Measurements from ENCODE around the gene EIF1AY. TPM values are rescaled to one million over a fixed set of nuclear protein-coding genes. Genes with fewer than 3 reads are reported as not detected.

The EIF1AY gene
- total and polyA plus RNA-seq, 10 of the 15 experiments (the other 5 are each of a cell fraction or from before 2014, with no cell fraction given), result 0.21 TPM; not detected in 9

GRCh38 chrY:20586161-20586560, 10.6 kb downstream of the EIF1AY start (continued):
- TF ChIP-seq, protein P1, sequence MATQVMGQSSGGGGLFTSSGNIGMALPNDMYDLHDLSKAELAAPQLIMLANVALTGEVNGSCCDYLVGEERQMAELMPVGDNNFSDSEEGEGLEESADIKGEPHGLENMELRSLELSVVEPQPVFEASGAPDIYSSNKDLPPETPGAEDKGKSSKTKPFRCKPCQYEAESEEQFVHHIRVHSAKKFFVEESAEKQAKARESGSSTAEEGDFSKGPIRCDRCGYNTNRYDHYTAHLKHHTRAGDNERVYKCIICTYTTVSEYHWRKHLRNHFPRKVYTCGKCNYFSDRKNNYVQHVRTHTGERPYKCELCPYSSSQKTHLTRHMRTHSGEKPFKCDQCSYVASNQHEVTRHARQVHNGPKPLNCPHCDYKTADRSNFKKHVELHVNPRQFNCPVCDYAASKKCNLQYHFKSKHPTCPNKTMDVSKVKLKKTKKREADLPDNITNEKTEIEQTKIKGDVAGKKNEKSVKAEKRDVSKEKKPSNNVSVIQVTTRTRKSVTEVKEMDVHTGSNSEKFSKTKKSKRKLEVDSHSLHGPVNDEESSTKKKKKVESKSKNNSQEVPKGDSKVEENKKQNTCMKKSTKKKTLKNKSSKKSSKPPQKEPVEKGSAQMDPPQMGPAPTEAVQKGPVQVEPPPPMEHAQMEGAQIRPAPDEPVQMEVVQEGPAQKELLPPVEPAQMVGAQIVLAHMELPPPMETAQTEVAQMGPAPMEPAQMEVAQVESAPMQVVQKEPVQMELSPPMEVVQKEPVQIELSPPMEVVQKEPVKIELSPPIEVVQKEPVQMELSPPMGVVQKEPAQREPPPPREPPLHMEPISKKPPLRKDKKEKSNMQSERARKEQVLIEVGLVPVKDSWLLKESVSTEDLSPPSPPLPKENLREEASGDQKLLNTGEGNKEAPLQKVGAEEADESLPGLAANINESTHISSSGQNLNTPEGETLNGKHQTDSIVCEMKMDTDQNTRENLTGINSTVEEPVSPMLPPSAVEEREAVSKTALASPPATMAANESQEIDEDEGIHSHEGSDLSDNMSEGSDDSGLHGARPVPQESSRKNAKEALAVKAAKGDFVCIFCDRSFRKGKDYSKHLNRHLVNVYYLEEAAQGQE (IDR thresholded peaks at IDR 0.05; ENCODE audit: low read depth, low read length), result no peak
- TF ChIP-seq GABPA (IDR thresholded peaks at IDR 0.05; ENCODE audit: low read depth) (no peak), STAT3 (IDR thresholded peaks at IDR 0.05; ENCODE audit: low read depth, low read length) (no peak), SMC3 (IDR thresholded peaks at IDR 0.05; ENCODE audit: borderline replicate concordance, low read length) (no peak), RCOR1 (conservative IDR thresholded peaks at IDR 0.05; ENCODE audit: low read depth, low read length) (no peak), ZBTB4 (CRISPR knock-in tag; IDR thresholded peaks at IDR 0.05) (no peak), MEF2B (IDR thresholded peaks at IDR 0.05; ENCODE audit: partially characterized antibody, poor library complexity, severe bottlenecking) (no peak), CBX3 (IDR thresholded peaks at IDR 0.05; ENCODE audit: borderline replicate concordance, low read depth) (no peak), NR2C1 (IDR thresholded peaks at IDR 0.05) (no peak)

Small RNA genes lying within 50 kb of the gene (small RNA-seq; reads per million reads assigned to genes)
- not detected for gene KDM5DP1

Other genes starting within 250 kb of the EIF1AY start
- gene RPS4Y2, start 180.3 kb downstream of the EIF1AY start, total RNA-seq (2014; rRNA removed), result not detected in 2 replicates
- not detected in 2 replicates for gene RPS4Y2, start 180.3 kb downstream of the EIF1AY start, total RNA-seq (2014; rRNA removed; fragmentation: Illumina TruSeq; extraction: Trizol)
- gene RPS4Y2, start 180.3 kb downstream of the EIF1AY start, total RNA-seq (2021), result not detected in 2 replicates
- not detected in 2 replicates for gene RPS4Y2, start 180.3 kb downstream of the EIF1AY start, polyA plus RNA-seq (2011; rRNA removed)
- gene RPS4Y2, start 180.3 kb downstream of the EIF1AY start, polyA plus RNA-seq (2014; fragmentation: Illumina TruSeq; extraction: Trizol), result not detected in 2 replicates
- not detected for gene RPS4Y2, start 180.3 kb downstream of the EIF1AY start, polyA plus RNA-seq (2014; fragmentation: Nextera tagmentation; extraction: Ambion mirVana)
- gene RPS4Y2, start 180.3 kb downstream of the EIF1AY start, polyA plus RNA-seq (2014; rRNA removed), result not detected in 2 replicates
- not detected for gene RPS4Y2, start 180.3 kb downstream of the EIF1AY start, polyA plus RNA-seq (2016; fragmentation: Nextera tagmentation; extraction: Ambion mirVana)

Data from GM12878 (cell line).